Sigmoid colon (tissue), 7 donors: ENCODE data around the gene CAV3. TPM values are rescaled to one million over a fixed set of nuclear protein-coding genes. Genes with fewer than 3 reads are reported as not detected.

Experiments
- DNase-seq: peaks from one replicate; pipeline ENCODE4 v3.0.0-alpha.2; 2019
- H3K27ac ChIP-seq, 4 donors: fragments of 200-600 bp; sonication (generic); one replicate each; pipeline ENCODE4 v1.5.1; 2016 to 2019; ENCODE audit warnings: mild to moderate bottlenecking in 1 of 4
- H3K27me3 ChIP-seq, 3 donors: fragments of 200-600 bp; sonication (generic); one replicate each; pipeline ENCODE4 v1.5.1; 2019; ENCODE audit warnings: mild to moderate bottlenecking in 1 of 3
- H3K36me3 ChIP-seq, 4 donors: fragments of 200-600 bp; sonication (generic); one replicate each; pipeline ENCODE4 v1.5.1; 2016 to 2019
- H3K4me1 ChIP-seq, 4 donors: fragments of 200-600 bp; sonication (generic); one replicate each; pipeline ENCODE4 v1.5.1; 2017 to 2019
- H3K4me3 ChIP-seq, 4 donors: fragments of 200-600 bp; sonication (generic); one replicate each; pipeline ENCODE4 v1.5.1; 2017 to 2019; ENCODE audit warnings: mild to moderate bottlenecking in 2 of 4, moderate library complexity in 1 of 4
- H3K9me3 ChIP-seq, 4 donors: fragments of 200-600 bp in 3 of 4; sonication (generic) in 3 of 4; one replicate each; pipeline versions ENCODE4 v1.5.1 to v1.6.1; 2013 to 2019
- EP300 ChIP-seq, 4 donors: sonication (generic); formaldehyde crosslinking; IDR thresholded peaks; one replicate each; pipeline ENCODE4 v1.6.1; 2017; ENCODE audit warnings: antibody characterized with exemption in 4 of 4
- POLR2A ChIP-seq, 2 donors: fragments of 450-650 bp; IDR thresholded peaks; one replicate each; pipeline ENCODE4 v1.6.1; 2016; ENCODE audit warnings: antibody characterized with exemption in 2 of 2, mild to moderate bottlenecking in 2 of 2, moderate library complexity in 2 of 2
- POLR2AphosphoS5 ChIP-seq, 4 donors: sonication (generic); formaldehyde crosslinking; IDR thresholded peaks; one replicate each; pipeline ENCODE4 v1.6.1; 2017; ENCODE audit warnings: antibody characterized with exemption in 4 of 4
- WGBS, 2 donors: extraction: QIAGEN DNeasy Blood & Tissue Kit; methylation state at CpG; one replicate each; pipeline ENCODE4 v1.1.7; 2013; 5-methylcytosine and 5-hydroxymethylcytosine counted together
- intact Hi-C: fragments of 100-400 bp; cut with DNase I; formaldehyde crosslinking; loops from one replicate; pipeline ENCODE4 v1.15.1; 2023
- polyA plus RNA-seq, 3 donors: library from polyadenylated mRNA; stranded (reverse); fragments of 200-250 nt; gene quantifications; one replicate each; pipeline ENCODE4 v1.2.3, GENCODE V29; 2013
- total RNA-seq, 4 donors: library from RNA; depleted of rRNA; stranded (reverse); fragments of >200 nt; gene quantifications; one replicate each; pipeline ENCODE4 v1.1.0, GENCODE V29; 2016
- TF ChIP-seq, protein P1 (sequence below), 4 experiments: fragments of 450-650 bp in 3 of 4; fragments of 200-600 bp in 1 of 4; IDR thresholded peaks; one replicate each; pipeline ENCODE4 v1.5.1; 2016 to 2019; ENCODE audit warnings: antibody characterized with exemption in 4 of 4, mild to moderate bottlenecking in 3 of 4, moderate library complexity in 2 of 4
- donor health status: healthy with polysubstance abuse.
- donor health status: Bipolar disorder and iron deficiency.
- donor health status: healthy.

CAV3 gene
- total and polyA plus RNA-seq, 7 donors, result 0.06 to 0.60 TPM; not detected in 5

DNA sequence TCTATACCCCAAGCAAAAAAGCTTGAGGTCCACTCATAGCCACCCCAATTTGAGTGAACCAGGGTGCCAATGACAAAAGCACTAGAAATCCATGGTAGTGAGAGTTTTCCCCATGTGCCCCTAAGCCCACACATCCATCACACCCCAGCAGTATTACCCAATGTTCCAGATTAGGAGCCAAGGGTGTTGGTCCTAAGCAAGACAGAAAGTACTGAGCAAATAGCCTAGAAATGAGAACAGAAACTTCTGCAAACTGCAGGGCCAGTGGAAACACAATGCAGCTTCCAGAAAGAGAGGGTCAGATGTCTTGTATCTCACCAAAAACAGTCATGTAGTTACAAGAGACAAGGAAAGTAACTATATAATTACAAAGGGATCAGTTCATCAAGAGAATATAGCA, 46.7 kb downstream of the CAV3 start:
- peaks cover 0 to 9% (median 4%) of the 10 kb centered on the region in 4 donors for H3K4me1 ChIP-seq
- TF ChIP-seq, protein P1, sequence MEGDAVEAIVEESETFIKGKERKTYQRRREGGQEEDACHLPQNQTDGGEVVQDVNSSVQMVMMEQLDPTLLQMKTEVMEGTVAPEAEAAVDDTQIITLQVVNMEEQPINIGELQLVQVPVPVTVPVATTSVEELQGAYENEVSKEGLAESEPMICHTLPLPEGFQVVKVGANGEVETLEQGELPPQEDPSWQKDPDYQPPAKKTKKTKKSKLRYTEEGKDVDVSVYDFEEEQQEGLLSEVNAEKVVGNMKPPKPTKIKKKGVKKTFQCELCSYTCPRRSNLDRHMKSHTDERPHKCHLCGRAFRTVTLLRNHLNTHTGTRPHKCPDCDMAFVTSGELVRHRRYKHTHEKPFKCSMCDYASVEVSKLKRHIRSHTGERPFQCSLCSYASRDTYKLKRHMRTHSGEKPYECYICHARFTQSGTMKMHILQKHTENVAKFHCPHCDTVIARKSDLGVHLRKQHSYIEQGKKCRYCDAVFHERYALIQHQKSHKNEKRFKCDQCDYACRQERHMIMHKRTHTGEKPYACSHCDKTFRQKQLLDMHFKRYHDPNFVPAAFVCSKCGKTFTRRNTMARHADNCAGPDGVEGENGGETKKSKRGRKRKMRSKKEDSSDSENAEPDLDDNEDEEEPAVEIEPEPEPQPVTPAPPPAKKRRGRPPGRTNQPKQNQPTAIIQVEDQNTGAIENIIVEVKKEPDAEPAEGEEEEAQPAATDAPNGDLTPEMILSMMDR (IDR thresholded peaks at IDR 0.05), result no peak
- TF ChIP-seq EP300 (IDR thresholded peaks at IDR 0.05) (no peak), POLR2A (IDR thresholded peaks at IDR 0.05) (no peak)
- DNase-seq, result no peak
- intact Hi-C loops, result no loop called here
- H3K36me3 ChIP-seq, result no peaks in the 10 kb centered on the region
- H3K4me3 ChIP-seq, result no peak overlapping the region
- no peak overlapping the region for H3K27ac ChIP-seq
- no peaks in the 10 kb centered on the region for H3K27me3 ChIP-seq
- H3K9me3 ChIP-seq, result no peaks in the 10 kb centered on the region

DNA sequence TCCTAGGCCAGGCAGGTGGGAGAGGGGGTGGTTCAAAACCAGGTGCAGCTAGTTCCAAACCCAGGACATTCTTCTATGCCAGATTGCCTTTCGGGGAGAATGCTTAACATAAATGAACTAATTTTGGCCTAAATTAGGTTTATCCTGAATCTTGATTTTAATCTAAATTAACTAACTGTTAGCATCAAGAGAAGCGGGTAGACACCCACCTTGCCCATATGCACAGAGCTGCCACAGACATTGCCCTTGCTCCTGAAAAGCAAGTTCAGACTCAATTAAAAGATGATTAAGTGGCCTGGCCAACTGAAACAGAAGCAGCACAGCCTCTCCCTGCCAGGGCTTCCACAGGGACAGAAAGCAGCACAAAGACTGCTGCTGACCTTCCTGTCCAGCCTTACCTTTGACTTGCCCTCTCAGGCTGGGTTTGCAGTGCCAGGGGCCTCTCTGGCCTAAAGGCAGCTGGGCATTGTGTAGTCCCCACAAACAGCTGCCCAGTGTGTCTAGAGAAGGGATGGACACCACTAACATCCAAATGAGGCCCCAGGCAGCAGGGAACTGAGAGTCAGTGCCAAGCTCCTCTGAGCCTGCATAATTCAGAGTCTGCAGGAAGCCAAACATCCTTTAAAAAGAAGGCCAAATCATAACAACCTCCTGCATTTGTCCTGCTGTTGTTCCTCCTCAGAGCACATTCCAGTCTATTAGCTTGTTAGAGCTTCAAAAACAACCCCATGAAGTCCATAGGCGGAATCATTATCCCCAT, 51.3 kb downstream of the CAV3 start:
- DNase-seq, result no peak
- Histone ChIP-seq H3K4me3 (no peak overlapping the region), H3K27me3 (no peaks in the 10 kb centered on the region), H3K36me3 (no peaks in the 10 kb centered on the region), H3K4me1 (peaks cover 0 to 11% (median 4%) of the 10 kb centered on the region in 4 donors), H3K27ac (no peak overlapping the region), H3K9me3 (peaks cover 0 to 6% (median 0%) of the 10 kb centered on the region in 4 donors)
- intact Hi-C loops, result no loop called here
- WGBS, 2 donors, result 77 to 91% methylated on average over 3 of the region's 3 CpGs
- TF ChIP-seq POLR2A (IDR thresholded peaks at IDR 0.05) (no peak), POLR2AphosphoS5 (IDR thresholded peaks at IDR 0.05) (no peak), EP300 (IDR thresholded peaks at IDR 0.05) (no peak)
- TF ChIP-seq, protein P1 (IDR thresholded peaks at IDR 0.05), result no peak

DNA sequence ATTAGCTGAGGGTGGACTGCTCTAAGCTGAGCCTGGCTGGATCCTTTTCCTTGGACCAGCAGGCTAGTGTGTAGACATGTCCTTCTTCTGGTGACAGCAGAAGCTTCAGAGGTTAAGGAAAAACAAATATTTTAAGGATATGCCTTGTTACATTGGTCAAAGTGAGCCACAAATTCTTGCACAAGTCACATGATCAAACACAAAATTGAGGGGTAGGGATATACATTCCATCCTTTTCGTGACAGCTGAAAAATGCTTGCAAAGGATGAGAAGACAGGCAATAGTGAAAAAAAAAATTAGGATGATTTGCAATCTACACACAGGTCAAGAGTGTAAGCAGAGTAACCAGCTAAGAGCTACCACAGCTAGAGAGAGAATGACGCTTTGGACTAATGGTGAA, 56.9 kb downstream of the CAV3 start:
- Histone ChIP-seq H3K36me3 (no peaks in the 10 kb centered on the region), H3K27me3 (no peaks in the 10 kb centered on the region), H3K27ac (no peak overlapping the region), H3K9me3 (peaks cover 0 to 6% (median 0%) of the 10 kb centered on the region in 4 donors), H3K4me3 (no peak overlapping the region), H3K4me1 (no peaks in the 10 kb centered on the region)
- DNase-seq, result no peak
- intact Hi-C loops, result no loop called here
- 86 to 91% methylated on average over 2 of the region's 2 CpGs for WGBS, 2 donors
- TF ChIP-seq POLR2A (IDR thresholded peaks at IDR 0.05), result no peak
- TF ChIP-seq, protein P1 (IDR thresholded peaks at IDR 0.05), result no peak
- TF ChIP-seq EP300 (IDR thresholded peaks at IDR 0.05), result no peak
- no peak for TF ChIP-seq POLR2AphosphoS5 (IDR thresholded peaks at IDR 0.05)

DNA sequence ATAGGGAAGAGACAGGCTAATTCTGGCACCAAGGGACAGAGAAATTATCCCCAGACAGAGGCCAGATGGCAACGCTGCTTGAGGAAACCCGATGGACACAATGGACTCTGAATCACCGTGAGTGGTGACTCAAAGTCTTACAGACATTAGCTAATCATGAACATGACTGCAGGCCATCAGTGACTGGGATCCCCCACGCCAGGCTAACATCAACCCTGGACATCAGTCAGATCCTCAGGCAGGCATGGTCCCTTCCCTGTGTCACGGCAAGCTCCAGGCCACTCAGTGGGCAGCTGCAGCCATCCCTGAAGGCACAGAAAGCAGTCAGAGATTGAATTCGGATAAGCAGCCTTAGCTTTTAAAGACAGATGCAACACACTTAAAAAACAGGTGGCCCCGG, 59.6 kb downstream of the CAV3 start:
- no peaks in the 10 kb centered on the region for H3K27me3 ChIP-seq
- peaks cover 0 to 6% (median 0%) of the 10 kb centered on the region in 4 donors for H3K9me3 ChIP-seq
- intact Hi-C loops, result no loop called here
- DNase-seq, result no peak
- 92 to 94% methylated on average over 7 of the region's 7 CpGs for WGBS, 2 donors
- H3K4me3 ChIP-seq, result no peak overlapping the region
- TF ChIP-seq EP300 (IDR thresholded peaks at IDR 0.05) (no peak), POLR2AphosphoS5 (IDR thresholded peaks at IDR 0.05) (no peak), POLR2A (IDR thresholded peaks at IDR 0.05) (no peak)
- TF ChIP-seq, protein P1 (IDR thresholded peaks at IDR 0.05), result no peak
- no peaks in the 10 kb centered on the region for H3K4me1 ChIP-seq
- H3K36me3 ChIP-seq, result no peaks in the 10 kb centered on the region
- no peak overlapping the region for H3K27ac ChIP-seq

DNA sequence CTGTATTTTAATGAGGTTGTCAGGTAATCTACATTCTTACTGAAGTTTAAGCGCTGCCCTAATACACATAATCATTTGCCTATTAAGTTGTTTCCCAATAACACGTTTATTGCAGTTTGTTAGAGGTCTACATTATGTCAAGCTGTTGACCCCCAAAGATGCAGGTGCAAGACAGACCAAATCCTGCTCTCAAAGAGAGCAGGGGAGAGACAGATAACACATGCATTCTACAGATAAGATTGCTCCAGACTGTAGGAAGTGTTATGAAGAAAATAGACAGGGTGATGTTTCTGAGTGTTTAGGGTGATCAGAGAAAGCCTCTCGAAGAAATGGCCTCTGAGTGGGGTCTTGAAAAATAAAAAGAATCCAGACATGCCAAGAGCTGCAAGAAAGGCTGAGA, 60.6 kb downstream of the CAV3 start:
- Histone ChIP-seq H3K27me3 (no peaks in the 10 kb centered on the region), H3K36me3 (no peaks in the 10 kb centered on the region), H3K4me3 (no peak overlapping the region), H3K27ac (no peak overlapping the region), H3K4me1 (no peaks in the 10 kb centered on the region), H3K9me3 (peaks cover 0 to under 1% (median 0%) of the 10 kb centered on the region in 4 donors)
- no peak for DNase-seq
- 89 to 90% methylated on average over 3 of the region's 3 CpGs for WGBS, 2 donors
- TF ChIP-seq, protein P1 (IDR thresholded peaks at IDR 0.05), result no peak
- TF ChIP-seq EP300 (IDR thresholded peaks at IDR 0.05), result no peak
- TF ChIP-seq POLR2A (IDR thresholded peaks at IDR 0.05), result no peak
- no peak for TF ChIP-seq POLR2AphosphoS5 (IDR thresholded peaks at IDR 0.05)
- intact Hi-C loops, result no loop called here
